HepG2 (cell line): Measurements from ENCODE around the gene SYMPK. TPM values are rescaled to one million over a fixed set of nuclear protein-coding genes. Genes with fewer than 3 reads are reported as not detected.

ENCODE experiments used
- FOSL1 ChIP-seq: sonication (generic); formaldehyde crosslinking; IDR thresholded peaks from 2 replicates; pipeline ENCODE4 v1.9.0; 2021; ENCODE audit warnings: missing genetic modification reagents, borderline replicate concordance
- JUNB ChIP-seq: sonication (generic); formaldehyde crosslinking; IDR thresholded peaks from 2 replicates; pipeline ENCODE4 v1.8.0; 2022; ENCODE audit warnings: missing genetic modification reagents, mild to moderate bottlenecking, borderline replicate concordance
- MIER3 ChIP-seq: IDR thresholded peaks from 2 replicates; pipeline ENCODE4 v1.6.1; 2016; ENCODE audit warnings: missing compliant biosample characterization, borderline replicate concordance
- RORA ChIP-seq: sonication (generic); formaldehyde crosslinking; IDR thresholded peaks from 2 replicates; pipeline ENCODE4 v1.5.0; 2020; ENCODE audit warnings: mild to moderate bottlenecking, missing genetic modification reagents, moderate library complexity
- SMC3 ChIP-seq: IDR thresholded peaks from 2 replicates; pipeline ENCODE4 v1.6.1; 2011; ENCODE audit warnings: low read length, improper control_type of control experiment
- SYNCRIP ChIP-seq: fragments of 200-400 bp; formaldehyde crosslinking; IDR thresholded peaks from 2 replicates; pipeline ENCODE4 v1.6.1; 2018; ENCODE audit warnings: mild to moderate bottlenecking, low read depth, low read length; ENCODE audit not compliant: insufficient read depth
- TBP ChIP-seq: sonication (generic); formaldehyde crosslinking; IDR thresholded peaks from 2 replicates; pipeline ENCODE4 v1.5.0; 2020; ENCODE audit warnings: missing genetic modification reagents
- ZNF142 ChIP-seq: sonication (generic); formaldehyde crosslinking; IDR thresholded peaks from 2 replicates; pipeline ENCODE4 v1.4.0; 2020; ENCODE audit warnings: missing genetic modification reagents
- ZNF484 ChIP-seq: sonication (generic); formaldehyde crosslinking; IDR thresholded peaks from 2 replicates; pipeline ENCODE4 v1.5.1; 2020; ENCODE audit warnings: mild to moderate bottlenecking, low read depth, missing genetic modification reagents, borderline replicate concordance
- ZNF597 ChIP-seq: sonication (generic); formaldehyde crosslinking; IDR thresholded peaks from 2 replicates; pipeline ENCODE4 v1.5.0; 2020; ENCODE audit warnings: missing genetic modification reagents
- ZNF646 ChIP-seq: sonication (generic); formaldehyde crosslinking; IDR thresholded peaks from 2 replicates; pipeline ENCODE4 v1.9.0; 2021; ENCODE audit warnings: mild to moderate bottlenecking, missing genetic modification reagents
- ZNF724P ChIP-seq: sonication (generic); formaldehyde crosslinking; IDR thresholded peaks from 2 replicates; pipeline ENCODE4 v1.8.0; 2022; ENCODE audit warnings: missing genetic modification reagents, borderline replicate concordance
- ZSCAN12 ChIP-seq: sonication (generic); formaldehyde crosslinking; IDR thresholded peaks from 2 replicates; pipeline ENCODE4 v1.9.0; 2021; ENCODE audit warnings: mild to moderate bottlenecking, missing genetic modification reagents
- ZSCAN22 ChIP-seq: sonication (generic); formaldehyde crosslinking; IDR thresholded peaks from 2 replicates; pipeline ENCODE4 v1.4.0; 2020; ENCODE audit warnings: mild to moderate bottlenecking, missing genetic modification reagents
- polyA plus RNA-seq, 8 experiments: library from polyadenylated mRNA; depleted of rRNA in 3 of 8; stranded (reverse) in 7 of 8; unstranded in 1 of 8; fragments of >200 nt; fragmentation: Illumina TruSeq in 4 of 8; extraction: Trizol in 4 of 8; gene quantifications; 2 replicates each; pipeline versions ENCODE4 v1.2.1 to v1.2.3, GENCODE V29; 2011 to 2016; ENCODE audit warnings: low read depth in 4 of 8, missing spikeins in 1 of 8, mixed read lengths in 1 of 8; ENCODE audit not compliant: insufficient read depth in 1 of 8
- total RNA-seq, 5 experiments: library from RNA; depleted of rRNA; stranded (reverse); fragments of >200 nt; fragmentation: Illumina TruSeq; extraction: Trizol; gene quantifications; 2 replicates each; pipeline ENCODE4 v1.2.3, GENCODE V29; 2016; ENCODE audit warnings: low read depth in 1 of 5

The SYMPK gene
- total and polyA plus RNA-seq, 2 of the 13 experiments (the other 11 are each of a cell fraction or from before 2014, with no cell fraction given) = 21.9 to 55.7 TPM

GRCh38 chr19:45863840-45864628 lies 1.1 kb upstream of the SYMPK start, which contains the start of gene FOXA3 (continued):
- TF ChIP-seq TBP (CRISPR knock-in tag) = no peak
- TF ChIP-seq ZNF597 (CRISPR knock-in tag) = no peak
- TF ChIP-seq ZSCAN12 (CRISPR knock-in tag) = no peak
- TF ChIP-seq SMC3 = no peak; the same call in 1 of the 2 replicates
- no peak for TF ChIP-seq RORA
- no peak for TF ChIP-seq JUNB (CRISPR knock-in tag)
- no peak for TF ChIP-seq MIER3 (CRISPR knock-in tag)
- TF ChIP-seq ZNF724P = no peak
- TF ChIP-seq SYNCRIP = no peak
- peak; percentile 79; the same call in 1 of the 2 replicates for TF ChIP-seq ZNF142 (CRISPR knock-in tag)
- TF ChIP-seq ZNF646 (CRISPR knock-in tag) = no peak
- TF ChIP-seq FOSL1 (CRISPR knock-in tag) = no peak
- TF ChIP-seq ZNF484 (CRISPR knock-in tag) = no peak
- TF ChIP-seq ZSCAN22 (CRISPR knock-in tag) = no peak
